Renal pelvis (tissue), 4 donors: ENCODE measurements around the gene PAPPA2. TPM values are rescaled to one million over a fixed set of nuclear protein-coding genes. Genes with fewer than 3 reads are reported as not detected.
"Not testable (repeated sequence)": the region's sequence is repeated elsewhere in the genome, so short reads cannot be mapped to it uniquely, and the experiment has no call there.

ENCODE experiments used
- DNase-seq: peaks from one replicate; pipeline ENCODE4 v3.0.0-alpha.2; 2013
- polyA plus RNA-seq, 3 donors: library from polyadenylated mRNA; unstranded; fragments of 120-200 nt; gene quantifications; one replicate each; pipeline ENCODE4 v1.2.1, GENCODE V29; 2013; ENCODE audit not compliant: insufficient read length in 3 of 3

The PAPPA2 gene
- polyA plus RNA-seq, 3 donors = 33.2 to 46.0 (median 45.4) TPM

DNA sequence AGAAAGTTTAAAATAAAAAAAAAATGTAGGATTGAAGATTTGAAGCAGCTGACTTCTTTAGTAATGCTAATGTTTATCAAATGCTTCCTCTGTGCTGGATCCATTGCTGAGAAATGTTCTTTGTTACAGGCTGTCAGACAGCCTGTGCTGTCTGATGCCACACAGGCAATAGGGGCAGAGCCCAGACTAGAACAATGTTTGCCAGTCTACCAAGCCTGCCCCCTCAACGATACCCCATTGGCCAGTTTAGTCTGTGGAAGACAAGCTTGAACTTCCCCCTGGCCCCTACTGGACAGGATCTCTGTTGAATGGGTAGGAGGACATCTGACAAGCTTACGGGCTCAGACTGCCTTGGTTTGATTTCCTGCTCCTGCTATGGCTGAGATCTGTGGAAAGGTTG, 79.4 kb downstream of the PAPPA2 start:
- DNase-seq = no peak

DNA sequence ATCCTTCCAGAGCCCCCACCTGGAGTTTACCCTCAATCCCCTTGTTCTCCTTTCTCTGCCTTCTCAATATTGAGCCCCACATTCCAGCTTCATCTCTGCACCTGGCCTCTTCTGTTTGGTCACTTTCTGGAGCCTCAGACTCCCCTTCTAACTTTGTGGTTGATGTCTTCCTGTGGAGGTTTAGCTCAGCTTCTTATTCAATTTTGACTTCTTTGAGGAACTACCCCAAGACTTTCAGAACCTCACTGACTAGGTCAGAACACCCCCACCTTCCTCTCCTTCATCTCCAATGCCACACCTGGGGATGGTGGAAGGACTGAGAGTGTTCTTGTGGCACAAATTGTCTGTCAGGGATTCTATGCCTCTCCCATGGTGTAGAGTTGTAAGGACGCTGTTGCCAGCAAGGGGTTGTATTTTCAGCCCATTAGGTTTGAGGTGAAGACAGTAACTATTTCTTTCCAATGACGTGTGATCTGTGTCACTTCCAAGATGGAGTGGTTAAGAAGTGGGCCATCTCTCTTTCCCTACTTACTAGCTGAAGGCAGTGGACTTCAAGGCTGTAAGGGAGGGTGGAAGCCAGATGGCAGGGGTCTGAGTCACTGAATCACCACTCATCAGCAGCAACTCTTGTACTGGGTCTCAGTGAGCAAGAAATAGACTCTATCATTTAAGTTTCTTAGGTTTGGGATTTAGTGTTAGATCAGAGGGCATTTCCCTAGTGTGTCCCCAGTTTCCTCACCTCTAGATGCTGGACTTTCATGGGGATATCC, 80.6 kb downstream of the PAPPA2 start:
- DNase-seq = no peak

DNA sequence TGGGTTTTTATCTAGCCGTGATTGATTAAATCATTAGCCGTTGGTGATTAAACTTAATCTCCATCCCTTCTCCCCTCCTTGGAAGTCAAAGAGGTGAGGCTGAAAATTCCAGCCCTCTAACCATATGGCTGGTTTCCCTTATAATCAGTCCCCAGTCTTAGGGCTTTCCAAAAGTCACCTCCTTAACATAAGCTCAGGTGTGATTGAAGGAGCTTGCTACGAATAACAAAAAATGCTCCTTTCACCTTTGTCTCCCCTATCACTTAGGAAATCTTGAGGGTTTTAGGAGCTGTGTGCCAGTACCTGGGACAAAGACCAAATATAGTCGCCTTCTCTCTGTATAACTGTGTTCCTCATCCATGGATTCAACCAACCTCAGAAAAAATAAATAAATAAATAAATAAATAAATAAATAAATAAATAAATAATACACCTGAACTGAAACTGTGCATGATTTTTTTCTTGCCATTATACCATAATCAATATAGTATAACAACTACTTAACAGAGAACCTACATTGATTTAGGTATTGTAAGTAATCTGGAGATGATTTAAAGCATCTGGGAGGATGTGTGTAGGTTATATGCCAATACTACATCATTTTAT, 82.2 kb downstream of the PAPPA2 start:
- DNase-seq = no peak

DNA sequence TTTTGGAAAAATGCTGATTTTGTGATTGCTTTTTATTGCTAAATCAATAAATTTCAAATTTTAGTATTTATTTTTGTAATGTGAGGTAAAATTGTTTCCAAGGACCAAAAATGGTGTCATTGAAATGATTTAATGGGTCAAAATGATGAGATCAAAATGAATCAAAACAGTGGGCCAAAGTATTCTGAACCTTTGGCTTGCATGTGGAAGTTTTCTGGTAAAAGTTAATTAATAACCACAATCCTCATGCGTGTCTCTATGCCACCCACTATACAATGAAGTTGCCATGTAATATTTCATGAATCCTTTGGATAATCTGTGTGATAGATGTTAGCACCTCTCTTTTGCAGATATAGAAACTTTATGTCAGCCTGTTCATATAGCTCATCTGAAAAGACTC, 83.8 kb downstream of the PAPPA2 start:
- no peak for DNase-seq

DNA sequence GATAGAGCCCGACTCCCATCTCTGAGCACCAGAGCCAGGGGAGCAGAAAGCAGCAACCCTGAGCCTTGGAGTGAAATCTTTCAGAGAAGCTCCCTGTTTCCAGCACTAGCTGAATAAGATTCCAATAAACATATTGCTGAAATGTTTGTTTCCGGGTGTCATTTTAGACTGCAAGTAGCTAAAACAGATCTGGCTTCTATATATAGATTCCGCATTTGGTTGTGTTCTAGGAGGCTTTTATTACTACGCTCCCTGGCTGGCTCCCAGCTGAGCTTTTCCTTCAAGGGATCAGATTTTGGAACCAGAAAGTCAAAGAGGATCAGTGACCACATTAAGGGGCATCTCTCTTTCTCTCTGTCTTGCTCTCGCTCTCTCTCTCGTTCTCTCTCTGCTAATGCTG, 88.2 kb downstream of the PAPPA2 start:
- no peak for DNase-seq

DNA sequence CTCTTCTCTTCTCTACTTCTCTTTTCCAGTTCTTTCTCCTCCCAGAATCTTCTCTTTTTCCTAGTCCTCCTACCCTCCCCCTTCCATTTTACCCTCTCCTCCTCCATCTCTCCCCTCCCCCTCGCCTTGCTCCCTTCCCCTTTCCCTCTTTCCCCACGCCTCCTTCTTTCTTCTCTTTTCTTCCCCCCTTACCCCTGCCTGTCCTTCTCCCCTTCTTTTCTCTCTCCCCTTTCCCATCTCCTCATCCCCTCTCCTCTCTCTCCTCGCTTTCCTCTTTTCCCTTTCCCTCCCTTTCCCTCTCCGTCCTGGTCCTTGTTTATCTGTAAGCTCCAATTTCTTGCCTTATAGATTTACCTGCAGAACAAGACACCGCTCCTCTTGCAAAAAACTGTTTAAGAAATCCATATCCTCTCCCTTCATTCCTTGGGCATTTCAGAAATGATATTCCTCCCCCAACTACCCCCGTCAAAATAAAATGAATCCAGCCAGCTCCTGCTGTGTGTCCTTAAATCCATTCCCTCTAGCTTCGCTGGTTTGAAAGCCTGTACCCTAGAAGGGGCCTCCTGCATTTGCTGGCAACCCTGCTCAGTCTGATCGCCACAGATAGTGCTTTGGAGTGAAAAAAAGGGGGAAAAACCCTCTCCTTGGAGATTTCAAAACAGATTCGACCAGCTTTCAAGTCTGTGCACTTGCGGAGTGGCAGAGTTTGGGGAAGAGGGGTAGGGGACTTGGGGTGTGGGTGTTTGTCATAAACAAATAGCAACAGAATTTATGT, 89.4 kb downstream of the PAPPA2 start:
- no peak for DNase-seq

DNA sequence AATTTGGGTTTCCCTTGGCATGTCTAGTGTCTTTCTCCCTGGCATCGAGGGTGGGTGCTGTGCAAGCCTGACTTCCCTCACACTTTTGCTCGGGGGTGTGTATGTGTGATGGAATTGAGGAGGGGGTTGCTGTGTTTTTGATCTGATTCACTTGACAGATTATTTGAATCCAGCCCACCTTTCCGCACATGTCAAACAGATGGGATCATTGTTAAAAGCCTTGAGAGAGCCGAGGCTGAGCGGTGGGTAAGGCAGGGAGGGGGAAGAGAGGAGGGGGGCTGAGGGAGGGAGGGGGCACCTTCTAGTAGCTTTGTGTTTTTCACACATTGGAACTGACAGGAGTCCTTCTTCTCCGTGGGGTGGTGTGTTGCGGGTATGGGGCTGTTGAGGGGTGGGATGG, 90.0 kb downstream of the PAPPA2 start:
- DNase-seq = no peak

DNA sequence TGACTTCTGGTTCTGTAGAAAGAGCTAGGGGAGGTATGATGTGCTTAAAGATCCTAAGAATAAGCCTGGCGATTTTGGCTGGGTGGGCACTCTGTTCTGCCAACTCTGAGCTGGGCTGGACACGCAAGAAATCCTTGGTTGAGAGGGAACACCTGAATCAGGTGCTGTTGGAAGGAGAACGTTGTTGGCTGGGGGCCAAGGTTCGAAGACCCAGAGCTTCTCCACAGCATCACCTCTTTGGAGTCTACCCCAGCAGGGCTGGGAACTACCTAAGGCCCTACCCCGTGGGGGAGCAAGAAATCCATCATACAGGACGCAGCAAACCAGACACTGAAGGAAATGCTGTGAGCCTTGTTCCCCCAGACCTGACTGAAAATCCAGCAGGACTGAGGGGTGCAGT, 93.3 kb downstream of the PAPPA2 start:
- DNase-seq = no peak

DNA sequence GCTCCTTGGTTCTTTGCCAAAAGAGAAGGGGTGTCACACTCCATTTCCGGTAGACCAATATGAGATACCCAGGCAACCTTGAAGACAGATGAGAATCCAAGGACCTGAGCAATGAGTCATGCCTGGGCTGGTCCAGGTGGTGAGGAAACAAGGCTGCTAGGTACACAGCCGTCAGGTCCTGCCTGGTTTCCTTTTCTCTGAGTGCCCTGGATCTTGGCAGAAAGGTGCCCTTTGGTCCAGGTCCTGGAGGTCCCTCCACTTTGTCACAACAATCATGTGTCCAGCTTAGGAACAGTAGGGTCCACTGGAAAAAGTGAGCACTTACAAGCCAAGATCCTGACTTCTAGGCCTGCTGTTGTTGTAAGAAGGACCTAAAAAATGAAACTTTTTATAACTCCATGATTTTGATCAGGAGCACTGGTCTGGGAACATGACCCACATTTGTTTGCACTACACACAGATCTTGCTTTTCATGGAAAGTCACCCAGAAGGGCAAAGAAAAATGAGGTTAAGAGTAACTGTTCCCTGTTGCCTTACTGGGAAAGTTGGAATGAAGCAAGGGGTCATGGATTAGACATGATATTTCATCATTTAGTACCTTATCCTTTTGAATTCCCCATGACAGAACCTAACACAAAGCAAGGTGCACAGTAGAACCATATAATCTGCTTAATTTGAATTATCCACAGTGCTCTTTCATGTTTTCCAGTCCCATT, 94.7 kb downstream of the PAPPA2 start:
- DNase-seq = no peak

DNA sequence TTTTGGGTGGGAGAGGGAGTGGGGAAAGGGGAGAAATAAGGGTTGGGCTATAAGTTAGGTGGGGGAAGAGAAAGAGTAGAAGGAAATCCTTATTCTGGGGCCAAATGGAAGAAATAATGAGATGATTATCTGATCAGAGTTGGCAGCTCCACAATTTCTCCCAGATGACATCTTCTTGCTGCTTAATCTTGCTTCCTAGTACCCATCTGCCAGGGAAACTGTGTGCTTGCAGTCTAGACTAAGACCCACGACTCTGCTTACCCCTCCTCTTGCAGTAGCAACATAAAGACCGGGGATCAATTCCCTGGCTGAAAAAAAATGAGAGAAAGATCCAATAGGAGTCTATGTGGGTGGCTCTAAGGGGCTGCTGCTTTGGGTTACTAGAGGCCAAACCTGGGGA, 95.6 kb downstream of the PAPPA2 start:
- DNase-seq = no peak

DNA sequence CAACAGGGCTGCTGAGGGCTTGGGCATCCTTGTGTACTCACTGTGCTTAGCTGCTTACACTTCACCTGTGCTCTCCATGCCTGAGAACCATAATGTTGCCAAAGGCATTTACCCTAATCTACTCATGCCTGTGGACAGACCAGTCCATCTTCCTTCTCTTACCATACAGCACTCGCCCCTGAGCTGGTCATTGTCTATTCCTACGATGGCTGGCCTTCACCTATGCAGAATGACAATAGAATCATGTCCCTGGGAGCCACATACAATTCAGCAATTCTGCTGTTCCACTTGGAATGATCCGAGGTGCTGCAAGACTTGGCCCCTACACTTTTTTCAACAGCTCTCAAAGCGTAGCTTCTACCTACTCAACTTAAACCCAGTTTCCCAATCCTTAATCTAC, 96.5 kb downstream of the PAPPA2 start:
- DNase-seq = no peak

DNA sequence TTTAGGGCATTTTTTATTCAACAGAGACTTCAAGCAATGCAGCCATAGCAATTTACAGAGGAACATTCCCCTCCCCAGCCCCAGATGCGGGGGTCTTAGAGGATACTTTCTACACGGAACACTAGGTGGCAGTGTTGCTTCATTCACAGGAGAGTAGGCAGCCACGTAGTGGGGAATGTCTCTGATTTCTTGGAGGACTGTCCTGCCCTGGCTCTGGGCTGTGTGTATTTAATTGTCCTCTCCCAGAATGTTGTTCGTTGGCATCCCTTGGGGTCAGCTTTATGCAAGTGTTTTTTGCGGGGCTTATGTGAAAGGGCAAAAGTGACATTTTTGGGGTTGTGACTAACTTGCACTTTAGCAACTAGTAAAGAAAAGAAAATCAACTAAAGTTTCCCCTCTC, 96.9 kb downstream of the PAPPA2 start:
- DNase-seq = peak; percentile 81

DNA sequence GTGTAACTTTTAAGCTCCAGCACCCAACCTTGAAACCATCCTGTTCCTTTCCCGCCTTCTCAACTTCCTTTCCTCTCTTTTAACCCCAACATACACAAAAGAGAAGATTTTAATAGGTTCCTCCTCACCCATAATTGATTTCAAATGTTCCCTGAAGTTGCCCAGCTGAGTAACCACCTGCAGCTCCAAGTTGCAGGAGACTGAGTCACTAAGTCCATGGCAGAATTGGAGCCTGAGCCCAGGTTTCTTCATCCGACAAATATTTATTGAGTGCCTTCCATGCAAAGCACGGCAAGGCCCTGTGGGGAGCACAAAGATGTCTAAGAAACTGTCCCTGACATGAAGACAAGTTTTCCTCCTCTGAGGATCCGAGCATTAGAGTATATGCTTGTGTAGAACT, 97.7 kb downstream of the PAPPA2 start:
- no peak for DNase-seq

DNA sequence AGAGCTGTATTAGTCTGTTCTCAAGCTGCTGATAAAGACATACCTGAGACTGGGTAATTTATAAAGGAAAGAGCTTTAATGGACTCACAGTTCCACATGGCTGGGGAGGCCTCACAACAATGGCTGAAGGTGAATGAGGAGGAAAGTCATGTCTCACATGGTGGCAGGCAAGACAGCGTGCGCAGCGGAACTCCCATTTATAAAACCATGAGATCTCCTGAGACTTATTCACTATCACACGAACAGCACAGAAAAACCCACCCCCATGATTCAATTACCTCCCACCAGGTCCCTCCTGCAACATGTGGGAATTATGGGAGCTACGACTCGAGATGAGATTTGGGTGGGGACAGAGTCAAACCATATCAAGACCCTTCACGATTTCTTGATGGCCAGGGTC, 98.8 kb downstream of the PAPPA2 start:
- DNase-seq = not testable (repeated sequence)

DNA sequence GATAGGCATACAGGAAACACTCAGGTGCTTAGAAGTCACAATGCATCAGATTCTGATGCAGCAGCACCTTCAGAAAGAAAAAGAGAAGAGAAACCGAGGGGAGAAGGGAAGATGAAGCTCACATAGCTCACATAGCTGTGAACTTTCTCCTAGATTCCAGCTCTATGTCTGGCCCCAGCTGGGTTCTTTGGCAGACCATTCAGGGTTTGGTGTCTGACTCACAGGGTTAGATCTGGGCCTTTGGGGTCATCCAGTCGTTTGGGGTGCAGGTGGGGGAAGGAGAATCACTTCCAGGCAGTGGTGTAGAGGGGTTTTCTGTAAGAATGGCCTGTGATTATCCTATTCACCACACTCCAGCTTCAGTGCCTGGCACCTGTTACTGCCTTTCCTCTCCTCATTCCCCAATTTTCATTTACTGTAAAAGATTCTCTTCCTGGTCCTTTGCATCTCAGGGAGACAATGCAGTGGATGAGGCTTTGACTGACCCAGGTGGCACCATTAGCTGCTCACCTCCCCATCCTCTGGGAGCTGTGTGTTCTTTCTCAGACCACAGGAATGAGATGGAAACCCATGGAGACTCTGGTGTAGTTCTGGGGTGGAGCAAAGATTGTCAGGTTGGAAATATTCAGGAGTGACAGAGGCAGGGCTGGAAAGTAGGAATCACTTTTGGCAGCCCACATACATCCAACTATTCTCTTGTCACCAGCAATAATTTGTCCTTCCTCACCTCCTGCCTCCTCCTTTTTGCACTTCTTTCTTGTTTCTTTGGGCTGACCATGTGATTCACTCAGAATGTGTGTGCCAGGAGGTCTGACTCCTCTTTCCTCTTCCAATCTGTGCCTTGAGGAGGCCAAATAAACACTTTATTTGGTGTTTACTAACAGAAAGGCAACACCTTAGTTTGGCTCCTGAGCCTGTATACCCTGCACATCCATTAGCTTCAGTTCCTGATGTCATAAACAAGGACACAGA, 103.3 kb downstream of the PAPPA2 start:
- no peak for DNase-seq

DNA sequence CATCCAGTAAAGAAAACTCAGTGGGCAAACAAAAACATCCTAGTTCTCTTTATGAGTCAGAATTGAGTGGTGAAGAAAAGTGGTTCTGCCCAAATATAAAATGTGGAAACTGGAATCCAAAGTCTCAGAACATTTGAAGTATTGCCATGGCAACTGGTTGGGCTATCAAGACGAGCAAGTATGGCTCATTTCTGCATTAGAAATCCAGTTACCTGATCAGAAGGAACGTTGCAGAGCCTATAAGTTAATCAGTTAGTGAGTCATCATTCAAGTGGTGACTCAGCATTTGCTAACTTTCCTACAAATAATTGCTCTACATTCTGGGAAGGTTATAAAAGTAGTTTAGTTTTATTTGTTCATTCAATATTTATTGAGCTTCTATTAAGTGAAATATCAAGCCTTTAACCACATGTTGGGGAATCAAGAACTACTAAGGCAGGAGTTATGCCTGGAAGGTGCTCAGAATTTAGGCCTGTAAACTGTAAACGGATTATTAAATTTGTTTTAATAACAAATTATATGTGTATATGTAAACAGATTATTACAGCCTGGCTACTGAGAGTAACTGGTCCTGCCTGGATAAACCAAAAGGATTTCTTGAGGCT, 104.3 kb downstream of the PAPPA2 start:
- DNase-seq = no peak

DNA sequence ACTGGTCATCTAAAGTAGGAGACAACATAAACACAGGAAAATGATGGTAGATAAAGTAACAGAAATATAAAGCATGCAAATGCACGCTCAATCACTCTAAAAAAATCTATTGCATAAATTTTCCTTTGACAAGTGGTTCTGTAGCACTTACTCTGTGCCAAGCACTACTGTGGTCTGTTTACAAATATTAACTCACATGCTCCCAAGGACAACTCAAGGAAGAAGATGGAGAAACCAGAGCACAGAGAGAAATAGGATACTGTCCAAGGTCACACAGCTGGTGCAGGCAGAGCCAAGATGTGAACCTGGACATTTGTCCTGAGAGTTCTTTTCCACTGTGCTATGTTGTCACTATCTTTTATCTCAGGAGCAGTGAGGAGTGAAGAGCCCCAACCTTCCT, 105.2 kb downstream of the PAPPA2 start:
- no peak for DNase-seq

DNA sequence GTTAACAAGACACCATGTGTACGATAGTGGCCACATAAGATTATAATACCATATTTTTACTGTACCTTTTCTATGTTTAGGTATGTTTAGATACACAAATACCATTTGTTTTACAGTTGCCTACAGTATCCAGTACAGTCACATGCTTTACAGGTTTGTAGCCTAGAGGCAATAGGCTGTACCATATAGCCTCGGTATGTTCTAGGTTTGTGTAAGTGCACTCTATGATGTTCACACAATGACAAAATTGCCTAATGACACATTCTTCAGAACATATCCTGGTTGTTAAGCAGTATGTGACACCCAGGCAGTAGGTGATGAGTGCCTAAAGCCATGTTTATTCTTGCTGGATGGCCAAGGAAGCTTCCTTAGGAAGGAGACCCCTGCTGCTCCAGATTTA, 111.8 kb downstream of the PAPPA2 start:
- DNase-seq = no peak

DNA sequence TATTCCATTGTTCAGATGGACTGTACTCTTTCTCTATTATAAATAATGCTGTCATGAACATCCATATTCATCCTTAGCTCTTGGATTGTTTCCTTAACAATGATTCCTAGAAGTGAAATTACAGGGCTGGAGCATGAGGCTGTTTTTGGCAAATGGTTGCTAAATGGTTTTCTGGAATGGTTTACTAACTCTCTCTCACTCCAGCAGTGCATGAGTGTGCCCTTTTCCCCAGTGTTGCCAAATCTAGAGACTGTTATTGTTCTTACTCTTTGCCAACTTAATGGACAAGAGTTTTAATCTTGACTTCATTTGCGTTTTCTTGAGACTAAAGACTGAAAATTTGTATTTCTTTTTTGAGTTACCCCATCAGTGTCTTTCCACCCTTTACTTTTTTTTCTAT, 113.0 kb downstream of the PAPPA2 start:
- DNase-seq = no peak

DNA sequence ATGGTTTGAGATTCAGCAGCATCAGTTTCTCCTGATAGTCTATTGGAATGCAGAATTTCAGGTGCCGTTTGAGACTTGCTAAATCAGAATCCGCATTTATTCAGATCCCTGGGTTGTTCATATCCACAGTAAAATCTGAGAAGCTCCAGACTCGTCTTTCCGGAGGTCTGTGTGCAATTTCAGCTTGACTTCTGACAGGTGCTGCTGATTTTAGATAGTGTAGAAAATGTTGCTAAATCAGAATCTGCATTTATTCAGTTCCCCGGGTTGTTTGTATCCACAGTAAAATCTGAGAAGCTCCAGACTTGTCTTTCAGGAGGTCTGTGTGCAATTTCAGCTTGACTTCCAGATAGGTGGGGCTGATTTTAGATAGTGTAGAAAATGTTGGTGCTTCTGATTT, 113.7 kb downstream of the PAPPA2 start:
- DNase-seq = no peak
